ENCODE data around the gene LARP1.

DNA sequence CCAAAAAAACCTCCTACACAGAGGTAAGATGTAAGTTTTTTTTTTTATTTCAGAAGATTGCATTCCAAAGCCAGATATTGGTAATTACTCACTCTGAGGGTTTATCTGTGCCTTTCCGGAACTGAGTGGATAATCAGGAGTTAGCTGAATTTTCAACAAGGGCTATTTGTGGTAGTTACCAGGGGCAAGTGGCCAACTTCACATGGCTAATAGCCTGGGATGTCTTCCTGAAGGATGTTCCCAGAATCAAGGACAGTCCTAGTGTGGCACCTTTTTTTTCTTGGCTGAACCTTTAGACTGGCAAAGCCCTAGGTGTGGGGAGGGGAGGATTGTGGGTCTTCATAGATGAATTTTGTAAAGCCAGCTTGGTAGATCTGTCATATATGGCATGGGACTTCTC lies 7.1 kb downstream of the LARP1 start:
- TF ChIP-seq, protein P1, sequence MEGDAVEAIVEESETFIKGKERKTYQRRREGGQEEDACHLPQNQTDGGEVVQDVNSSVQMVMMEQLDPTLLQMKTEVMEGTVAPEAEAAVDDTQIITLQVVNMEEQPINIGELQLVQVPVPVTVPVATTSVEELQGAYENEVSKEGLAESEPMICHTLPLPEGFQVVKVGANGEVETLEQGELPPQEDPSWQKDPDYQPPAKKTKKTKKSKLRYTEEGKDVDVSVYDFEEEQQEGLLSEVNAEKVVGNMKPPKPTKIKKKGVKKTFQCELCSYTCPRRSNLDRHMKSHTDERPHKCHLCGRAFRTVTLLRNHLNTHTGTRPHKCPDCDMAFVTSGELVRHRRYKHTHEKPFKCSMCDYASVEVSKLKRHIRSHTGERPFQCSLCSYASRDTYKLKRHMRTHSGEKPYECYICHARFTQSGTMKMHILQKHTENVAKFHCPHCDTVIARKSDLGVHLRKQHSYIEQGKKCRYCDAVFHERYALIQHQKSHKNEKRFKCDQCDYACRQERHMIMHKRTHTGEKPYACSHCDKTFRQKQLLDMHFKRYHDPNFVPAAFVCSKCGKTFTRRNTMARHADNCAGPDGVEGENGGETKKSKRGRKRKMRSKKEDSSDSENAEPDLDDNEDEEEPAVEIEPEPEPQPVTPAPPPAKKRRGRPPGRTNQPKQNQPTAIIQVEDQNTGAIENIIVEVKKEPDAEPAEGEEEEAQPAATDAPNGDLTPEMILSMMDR (conservative IDR thresholded peaks at IDR 0.05): no peak
- no peak for TF ChIP-seq EZH2 (IDR thresholded peaks at IDR 0.05; ENCODE audit: low read depth)
